ENCODE data around the gene SLC6A12.

Gene SLC6A12

DNA sequence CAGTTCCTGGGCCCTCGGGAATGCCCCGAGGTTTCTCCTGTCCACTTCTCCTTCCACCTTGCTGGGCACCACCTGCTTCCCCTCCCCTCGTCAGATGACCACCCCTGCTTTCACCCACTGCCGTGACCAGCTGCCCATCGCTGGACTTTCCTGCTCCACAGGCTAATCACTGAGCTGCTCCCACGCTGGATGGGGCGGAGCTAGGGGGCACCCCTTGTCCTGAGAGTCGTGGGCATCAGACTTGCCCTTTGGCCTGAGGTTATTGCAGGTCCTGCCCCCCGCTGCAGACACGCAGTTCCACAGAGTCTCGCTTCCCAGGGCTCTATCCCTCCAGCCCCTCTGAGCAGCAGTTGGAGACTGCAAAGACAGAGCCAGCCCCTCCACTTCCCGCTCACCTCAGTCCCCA, 427 bp downstream of the SLC6A12 start:
- DNase-seq: no peak

DNA sequence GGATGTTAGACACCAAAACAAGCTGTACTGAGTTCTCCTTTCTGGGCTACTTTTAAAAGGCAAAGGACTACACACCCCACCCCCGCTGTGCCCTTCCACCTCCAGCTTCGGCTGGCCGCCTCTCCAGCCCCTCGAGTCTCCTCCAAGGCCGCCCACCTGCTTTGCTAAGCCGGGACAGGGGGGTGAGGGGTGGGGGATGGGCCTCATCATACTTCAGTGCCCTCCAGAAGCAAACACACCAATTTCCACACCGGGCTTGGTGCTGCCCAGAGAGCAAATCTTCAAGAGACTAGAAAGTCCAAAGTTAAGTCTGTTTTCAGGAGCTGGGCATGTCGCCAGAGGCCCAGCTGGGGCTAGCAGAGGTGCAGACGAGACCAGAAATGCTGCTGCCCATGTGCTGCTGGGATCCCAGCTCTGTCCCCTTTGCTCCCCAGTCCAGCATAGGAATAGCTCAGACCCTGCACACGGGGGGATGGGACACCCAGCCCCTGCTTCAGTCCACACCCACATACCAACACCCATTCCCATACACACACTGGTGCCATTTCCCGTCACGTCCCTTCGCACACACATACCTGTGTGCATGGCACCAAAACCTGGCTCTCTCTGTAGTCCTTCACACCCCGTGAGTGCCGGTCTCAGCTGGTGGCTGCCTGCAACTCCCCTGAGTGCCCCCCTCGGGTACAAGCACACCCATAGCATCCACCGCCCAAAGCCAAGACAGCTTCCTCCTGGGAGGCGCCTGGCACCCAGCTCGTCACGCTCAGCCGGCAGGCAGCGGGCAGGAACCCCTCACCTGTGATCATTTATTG, 1.0 kb downstream of the SLC6A12 start:
- DNase-seq: no peak

DNA sequence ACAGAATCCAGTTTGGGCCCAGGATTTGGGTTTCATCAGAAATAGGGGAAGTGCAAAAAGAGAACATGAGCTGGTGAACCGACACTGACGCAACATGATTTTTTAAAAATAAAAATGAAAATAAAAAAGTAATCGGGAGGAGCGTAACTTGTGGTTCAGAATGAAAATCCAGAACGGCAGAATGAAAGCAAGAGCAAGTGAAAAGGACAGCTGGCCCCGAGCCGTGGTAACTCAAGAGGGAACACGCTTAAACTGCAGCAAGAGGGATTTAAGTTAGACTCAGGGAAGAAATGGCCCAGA, 1.6 kb downstream of the SLC6A12 start:
- DNase-seq: no peak

DNA sequence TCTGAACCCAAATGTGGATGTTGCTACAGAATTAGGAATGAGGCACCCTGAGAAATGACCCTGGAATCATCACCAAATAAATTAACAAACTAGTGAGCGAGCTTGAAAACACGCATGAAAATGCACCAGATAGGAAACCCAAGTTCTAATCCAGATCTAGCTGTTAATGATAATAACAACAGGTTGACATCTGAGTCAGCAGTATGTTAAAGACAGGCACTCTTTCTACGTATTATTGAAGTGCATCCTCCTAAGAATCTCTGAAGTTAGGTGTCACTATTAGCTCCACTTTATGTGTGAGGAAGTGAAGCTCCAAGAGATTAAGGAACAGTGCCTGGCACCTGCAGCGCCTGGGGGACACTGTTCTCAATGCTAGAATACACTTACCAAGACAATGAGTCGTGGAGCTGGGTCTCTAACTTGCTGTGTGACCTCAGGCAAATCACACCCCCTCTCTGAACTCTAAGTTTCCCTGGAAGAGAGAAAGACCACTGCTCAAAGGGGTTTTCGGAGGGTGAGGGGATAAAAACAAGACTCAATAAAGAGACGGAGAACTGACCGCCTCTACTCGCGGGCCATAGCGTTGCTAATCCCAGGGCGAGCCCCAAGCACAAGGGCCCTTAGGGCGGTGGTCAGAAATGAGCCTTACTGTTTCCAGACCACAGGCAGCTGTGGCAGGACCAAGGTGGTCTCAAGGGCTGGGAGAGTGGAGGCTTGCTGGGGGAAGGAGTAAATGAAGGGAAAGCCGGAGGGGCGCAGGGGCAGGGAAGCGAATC, 2.1 kb downstream of the SLC6A12 start:
- no peak for DNase-seq

DNA sequence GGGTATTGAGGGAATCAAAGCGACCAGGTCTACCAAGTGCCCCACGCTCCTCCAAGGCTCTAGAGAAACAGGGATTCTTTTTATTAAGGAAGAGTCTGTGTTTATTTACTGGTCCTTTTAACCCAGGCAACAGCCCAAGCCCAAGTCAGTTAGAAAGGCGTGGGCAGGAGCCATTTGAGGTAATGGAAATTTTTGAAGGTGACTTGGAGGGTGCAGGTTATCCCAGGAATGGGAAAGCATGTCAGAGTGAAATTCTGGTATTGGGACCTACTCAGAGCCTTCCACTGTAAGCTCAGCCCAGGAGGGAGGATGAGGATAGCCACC, 2.9 kb downstream of the SLC6A12 start:
- DNase-seq: no peak

DNA sequence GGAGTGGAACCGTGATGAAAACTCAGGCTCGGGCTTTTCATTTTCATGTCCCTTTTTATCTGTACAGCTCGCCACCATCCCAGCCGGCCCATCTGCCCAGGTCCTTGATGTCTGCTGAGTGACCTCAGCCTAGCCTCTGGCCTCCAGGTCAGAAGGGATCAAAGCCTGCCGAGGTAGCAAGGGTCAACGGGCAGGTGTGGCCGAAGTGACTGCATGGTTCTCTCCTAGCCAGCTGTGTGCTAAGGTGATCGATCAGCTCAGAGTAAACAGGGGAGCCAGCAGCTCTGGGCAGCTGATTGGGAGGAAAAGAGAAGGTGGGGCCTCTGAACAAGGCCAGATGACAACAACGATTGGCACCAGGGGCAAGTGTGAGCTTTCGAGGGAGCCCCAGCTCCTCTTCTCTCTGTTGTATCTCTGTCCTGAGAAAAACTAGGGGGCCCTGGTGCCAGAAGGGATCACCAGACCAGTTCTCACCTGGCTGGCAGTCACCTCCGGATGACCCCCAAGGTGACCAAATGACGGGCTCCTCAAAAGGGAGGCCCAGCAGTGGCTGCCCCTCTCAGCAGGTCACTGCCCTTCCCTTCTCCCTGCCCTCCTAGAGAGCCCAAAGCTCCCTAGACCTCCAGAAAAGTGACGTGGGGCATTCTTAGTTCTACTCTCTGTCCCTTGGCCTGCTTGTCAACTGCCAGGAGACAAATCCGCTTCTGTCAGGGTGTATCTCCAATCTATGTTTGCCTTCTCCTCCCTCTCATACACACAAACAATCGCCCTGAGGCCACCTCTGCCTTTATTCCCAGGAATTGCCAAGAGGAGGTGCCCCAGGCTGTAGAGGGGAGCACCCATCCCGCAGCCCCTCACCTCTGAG, 3.4 kb downstream of the SLC6A12 start:
- no peak for DNase-seq

DNA sequence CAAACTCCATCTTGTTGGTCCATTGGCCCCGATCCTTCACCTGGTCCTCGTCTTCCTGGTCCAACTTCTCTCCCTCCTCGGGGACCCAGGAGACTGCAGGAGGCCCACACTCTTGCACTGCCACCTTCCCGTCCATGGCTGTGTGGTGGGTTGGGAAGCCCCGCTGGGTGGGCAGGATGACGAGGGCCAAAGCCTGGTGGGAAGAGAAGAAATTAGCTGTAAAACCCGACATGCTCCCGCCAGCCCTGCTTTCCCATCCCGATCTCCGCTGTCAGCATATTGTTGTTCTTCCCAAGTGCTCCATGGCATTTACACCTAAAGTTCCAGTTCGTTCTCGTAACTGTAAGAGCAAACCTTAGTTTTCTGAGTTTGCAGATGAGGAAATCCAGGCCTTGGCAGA, 4.1 kb downstream of the SLC6A12 start:
- no peak for DNase-seq

DNA sequence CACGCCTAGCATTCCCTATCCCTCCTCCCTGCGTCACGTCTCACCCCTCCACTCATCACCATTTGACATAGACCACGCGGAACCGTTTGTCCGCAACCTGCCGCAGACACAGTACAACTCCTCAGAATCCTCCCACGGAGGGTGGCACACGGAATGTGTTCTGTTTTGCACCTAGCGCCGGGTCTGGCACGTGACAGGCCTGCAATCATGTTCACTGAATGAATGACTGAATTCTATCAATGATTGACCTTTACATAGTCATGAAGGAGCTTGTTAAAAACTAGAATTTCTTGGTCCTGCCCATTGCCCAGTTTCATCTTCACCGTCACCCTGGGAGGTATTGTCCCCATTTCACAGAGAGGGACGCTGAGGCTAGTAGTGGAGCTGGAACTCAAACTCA, 4.7 kb downstream of the SLC6A12 start:
- DNase-seq: no peak

DNA sequence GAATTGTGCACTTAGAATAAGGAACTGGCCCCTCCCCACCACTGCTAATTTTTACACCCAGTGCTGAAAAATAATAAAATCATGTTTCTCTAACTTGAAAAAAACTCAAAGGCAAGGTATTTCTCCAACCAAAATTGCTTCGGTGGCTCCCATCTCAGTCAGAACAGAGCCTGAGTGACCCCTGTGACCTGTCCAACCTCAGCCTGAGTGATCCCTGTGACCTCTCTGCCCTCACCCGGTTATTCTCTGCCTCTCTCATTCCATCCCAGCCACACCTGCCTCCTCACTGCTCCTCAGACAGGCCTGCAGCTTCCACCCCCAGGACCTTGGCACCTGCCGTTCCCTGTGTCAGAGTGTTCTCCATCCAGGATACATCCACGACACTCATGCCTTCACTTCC, 5.1 kb downstream of the SLC6A12 start:
- DNase-seq: no peak

DNA sequence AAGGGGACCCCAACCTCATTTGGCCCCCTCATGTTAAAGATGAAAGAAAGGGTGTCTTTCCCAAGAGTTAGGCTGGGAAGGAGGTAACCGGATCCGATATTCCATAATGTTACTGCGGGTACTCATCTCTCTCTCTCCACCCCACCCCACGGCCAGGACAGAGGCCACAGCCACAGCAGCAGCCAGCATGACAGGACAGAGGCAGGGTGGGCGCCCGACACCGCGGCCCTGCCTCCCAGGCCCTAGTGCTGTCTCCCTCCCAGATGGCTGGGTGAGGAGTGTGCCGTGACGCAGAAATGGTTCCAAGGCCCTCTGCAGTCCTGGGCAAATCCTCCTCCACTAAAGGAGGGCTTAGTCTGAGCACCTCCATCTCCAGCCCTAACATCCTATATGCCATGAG, 6.2 kb downstream of the SLC6A12 start:
- no peak for DNase-seq

DNA sequence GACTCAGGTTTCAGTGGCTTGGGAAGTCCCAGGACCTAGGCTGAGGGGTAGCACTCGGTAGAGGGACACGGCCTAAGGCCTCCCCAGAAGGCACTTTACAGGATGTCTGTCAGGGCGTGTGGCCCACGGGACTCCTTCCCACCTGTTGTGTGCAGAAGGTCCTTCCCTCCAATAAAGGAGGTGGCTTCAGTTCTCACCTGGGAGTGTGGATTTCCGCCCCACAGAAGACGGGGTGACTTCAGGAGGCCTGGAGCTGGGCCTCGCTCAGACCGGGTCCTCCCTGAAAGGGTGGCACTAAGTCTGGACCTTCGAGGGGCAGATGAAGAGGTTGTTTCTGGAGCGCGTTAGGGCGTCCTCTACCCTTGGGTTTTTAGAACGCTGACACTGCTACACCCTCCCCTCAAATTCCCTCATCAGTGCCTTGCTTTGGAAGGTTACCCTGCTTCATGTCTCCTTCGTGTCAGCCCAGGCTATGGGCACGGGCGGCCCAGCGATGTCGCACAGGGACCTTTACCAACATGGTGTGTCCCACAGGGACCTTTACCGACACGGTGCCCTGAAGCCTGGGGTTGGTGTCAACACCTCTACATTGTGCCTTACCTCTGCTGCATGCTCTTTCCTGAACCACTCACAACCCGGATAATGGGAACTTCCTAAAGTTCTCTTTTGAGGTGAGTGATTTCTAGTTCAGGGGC, 7.1 kb downstream of the SLC6A12 start:
- no peak for DNase-seq

DNA sequence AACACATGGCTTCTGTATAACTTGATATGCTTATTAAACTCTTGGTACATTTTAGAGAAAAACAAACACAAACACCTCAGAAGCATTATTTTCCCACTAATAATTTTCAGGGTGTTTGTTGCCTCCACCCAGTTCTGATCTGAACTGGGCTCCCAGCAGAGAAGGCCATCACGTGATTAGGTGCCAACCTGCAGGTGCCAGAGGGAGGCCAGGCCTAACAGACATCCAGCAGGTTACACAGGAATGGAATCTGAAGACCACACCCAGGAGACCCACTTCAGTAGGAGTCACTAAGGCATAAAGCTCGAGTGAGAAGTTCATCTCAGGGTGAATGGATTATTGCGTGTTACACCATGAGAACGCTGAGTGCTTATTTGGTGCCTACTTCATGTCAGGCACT, 8.9 kb downstream of the SLC6A12 start:
- no peak for DNase-seq

DNA sequence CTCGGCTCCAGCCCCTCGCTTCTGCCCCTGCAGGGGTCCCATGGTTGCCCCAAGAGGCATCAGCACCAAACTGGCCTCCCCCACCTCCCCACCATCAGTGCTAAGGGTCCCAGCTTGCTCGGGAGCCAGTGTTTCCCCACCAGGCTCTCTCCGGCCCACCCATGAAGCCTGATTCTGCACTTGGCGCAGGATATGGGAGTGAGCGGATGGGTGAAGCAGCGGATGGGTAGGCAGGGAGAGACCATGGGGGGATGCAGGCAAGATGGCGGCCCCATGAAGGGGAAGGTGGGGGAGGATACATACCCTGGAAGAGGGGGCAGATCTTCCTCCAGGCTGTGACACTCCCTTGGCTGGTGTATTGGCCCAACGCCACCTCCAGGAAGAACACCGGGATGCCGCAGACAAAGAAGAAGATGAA, 9.7 kb downstream of the SLC6A12 start:
- no peak for DNase-seq

DNA sequence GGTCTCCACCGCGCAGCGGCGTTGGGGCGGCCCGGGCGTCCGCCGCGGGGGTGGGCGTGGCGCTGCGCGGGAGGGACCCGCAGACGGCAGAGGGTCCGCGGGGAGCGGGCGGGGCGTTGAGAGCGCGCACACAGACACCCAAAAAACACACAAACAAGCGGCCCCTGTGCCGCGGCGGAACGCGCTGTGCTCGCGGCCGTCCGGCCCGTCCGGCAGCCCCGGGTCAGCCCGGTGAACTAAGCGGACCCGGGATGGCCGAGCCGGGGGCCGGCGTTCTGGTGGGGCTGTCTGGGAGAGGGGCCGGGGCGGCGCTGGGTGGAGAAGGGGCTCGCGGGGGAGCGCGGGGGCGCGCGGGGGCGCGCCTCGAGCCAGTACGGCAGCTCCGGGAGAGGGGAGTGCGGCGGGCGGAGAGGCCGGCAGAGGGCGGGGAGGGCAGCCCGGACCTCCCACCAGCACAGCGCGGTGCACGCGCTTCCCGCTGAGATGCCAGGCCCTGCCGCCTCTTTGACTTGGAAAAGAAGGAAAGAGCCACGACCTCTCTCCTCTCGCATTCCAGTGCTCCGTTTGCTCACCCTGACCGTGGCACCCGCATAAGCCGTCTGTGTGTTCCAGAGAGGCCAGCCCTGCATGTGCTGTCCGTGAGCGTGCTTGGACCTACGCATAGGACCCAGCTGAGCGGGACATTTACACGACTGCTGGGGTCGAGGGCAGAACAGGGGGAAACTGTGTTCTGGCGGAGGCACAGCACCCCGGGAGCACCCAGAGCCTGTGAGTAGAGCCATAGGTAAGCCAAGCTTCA, 10.3 kb downstream of the SLC6A12 start:
- DNase-seq: no peak

DNA sequence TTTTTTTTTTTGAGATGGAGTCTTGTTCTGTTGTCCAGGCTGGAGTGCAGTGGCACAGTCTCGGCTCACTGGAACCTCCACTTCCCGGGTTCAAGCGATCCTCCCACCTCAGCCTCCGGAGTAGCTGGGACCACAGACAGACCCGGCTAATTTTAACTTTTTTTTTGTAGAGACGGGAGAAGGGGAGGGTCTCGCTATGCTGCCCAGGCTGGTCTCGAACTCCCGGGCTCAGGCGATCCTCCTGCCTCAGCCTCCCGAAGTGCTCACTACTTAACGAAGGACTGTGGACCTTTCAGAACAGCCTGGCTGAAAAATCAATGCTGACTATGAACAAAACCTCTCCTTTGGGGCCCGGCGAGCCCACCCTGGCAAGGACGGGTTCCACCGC, 10.9 kb downstream of the SLC6A12 start:
- DNase-seq: no peak

DNA sequence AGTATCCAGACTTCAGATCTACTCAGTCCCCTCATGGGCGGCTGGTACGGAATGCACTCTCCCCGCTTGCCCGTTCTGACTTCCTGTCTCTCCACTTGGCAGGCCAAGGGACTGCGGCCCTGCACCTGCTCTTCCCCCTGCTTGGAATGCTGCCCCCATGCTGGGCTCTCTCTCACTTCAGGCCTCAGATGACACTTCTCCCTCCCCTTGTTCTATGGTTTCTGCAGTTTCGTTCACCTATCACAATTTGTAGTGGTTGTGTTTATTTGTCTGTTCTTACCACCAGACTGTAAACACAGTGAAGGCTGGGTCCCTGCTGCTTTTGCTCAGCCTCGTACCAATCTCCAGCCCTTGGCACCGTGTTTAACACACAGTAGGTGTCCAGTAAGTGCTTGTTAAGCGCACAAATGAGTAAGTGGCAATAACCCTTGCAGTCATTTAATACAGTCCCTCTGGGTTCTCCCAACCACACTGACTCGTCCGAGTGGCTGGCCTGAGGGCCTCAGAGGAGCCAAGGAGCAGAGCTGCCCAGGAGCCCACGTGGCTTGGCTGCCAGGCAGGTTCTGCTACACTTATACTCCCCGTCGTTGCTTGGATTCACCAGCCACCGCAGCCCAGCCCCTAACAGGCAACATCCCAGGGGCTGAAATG, 11.8 kb downstream of the SLC6A12 start:
- DNase-seq: no peak

DNA sequence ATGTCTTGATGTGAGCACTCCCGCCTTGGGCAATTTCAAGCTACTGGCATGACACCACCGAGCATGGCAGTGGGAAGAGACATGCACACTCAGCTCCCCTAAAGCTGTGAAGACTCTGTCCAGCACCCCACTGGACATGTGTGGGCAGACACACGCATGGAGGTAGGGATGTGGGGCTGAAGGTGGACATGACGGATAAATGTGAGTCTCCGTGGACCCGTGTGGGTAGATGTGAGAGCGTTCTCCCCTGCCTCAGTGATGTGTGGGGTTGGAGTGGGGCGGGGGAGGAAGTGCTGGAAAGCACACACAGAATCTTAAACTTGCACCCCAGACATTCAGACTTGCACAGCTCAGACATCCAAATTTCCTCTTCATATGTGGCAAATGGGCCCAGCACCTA, 12.6 kb downstream of the SLC6A12 start:
- DNase-seq: no peak

DNA sequence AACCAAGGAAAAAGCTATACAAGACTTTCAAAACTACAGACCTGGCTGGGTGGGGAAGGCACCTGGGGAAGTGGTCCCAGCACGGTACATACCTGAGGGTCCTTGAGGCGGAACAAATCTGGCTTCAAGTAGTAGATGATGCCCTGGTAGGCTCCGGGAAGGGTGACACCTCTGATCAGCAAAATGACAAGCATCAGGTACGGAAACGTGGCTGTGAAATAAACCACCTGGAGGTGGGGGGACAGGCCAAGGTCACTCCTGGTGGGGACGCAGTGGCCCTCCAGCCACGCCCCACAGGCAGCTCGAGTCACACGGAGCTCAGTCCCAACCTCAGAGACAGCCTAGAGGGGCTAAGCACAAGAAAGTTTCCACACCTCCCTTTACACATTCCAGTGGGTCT, 15.3 kb downstream of the SLC6A12 start:
- DNase-seq: no peak

DNA sequence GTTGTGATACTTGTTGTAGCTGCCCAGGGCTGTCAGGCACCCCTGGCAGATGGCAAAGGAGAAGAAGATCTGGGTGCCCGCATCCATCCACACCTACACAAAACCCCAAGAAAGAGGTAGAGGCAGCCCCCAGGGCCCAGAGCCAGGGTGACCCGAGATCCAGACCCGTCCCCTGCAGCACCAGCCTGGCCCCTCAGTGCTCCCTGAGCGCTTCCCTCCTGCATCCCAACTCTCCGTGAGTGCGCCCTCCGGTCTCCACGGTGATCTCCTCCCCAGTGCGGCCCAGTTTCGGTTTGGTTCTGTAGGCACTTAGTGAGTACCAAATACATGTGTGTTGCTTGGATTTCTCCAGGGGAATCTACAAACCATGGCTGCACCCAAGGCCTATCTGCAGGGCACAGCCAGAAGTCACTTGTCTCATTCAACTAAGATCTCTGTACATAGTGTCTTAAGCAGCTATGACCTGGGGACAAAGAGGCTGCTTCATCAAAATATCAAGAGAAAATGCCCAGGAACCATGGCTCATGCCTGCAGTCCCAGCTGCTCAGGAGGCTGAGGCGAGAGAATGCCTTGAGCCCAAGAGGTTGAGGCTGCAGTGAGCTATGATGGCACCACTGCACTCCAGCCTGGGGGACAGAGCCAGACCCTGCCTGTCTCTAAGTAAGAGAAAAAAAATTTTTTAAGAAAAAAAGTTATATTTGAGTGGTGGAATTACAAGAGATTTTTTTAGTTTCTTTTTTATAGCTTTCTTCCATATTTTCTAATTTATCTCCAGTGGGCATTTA, 15.9 kb downstream of the SLC6A12 start:
- no peak for DNase-seq

DNA sequence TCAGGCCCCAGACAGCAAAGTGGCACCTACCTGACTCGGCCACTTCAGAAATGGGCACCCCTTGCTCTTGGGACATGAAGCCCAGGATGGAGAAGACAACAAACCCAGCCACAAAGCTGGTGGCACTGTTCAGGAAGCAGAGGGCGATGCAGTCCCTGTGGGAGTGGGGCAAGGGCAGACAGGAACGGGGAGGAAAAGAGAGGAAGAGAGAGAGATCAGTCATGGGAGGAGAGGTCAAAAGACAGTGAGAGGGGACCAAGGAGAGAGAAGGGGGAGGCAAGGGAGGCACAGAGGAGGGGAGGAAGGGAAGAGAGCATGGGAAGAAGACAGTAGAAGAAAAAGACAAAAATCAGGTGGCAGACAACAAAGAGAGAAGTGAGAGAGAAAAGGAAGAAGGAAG, 16.6 kb downstream of the SLC6A12 start:
- DNase-seq: no peak

DNA sequence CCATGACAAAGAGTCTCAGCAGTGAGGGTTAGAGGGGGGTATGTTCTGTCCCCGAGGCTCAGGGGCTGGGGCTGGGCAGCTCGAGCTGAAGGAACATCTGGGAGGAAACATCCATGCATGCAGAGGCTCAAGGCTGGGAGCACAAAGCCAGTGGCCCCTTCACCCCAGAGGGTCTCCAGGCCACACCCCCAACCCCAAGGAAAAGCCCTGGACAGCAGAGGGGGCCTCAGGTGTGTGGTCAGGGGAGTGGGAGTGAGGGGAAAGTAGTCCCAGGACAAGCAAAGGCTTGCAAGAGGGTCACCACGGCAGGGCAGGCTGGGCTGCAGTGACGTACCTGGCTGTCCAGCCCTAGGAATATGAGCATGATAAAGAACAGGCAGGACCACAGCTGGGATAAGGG, 17.5 kb downstream of the SLC6A12 start:
- DNase-seq: no peak
